ENCODE data around the gene SIVA1. TPM values are rescaled to one million over a fixed set of nuclear protein-coding genes. Genes with fewer than 3 reads are reported as not detected.

SIVA1 gene
- total and polyA plus RNA-seq, 2 of the 8 experiments (the other 6 are each of a cell fraction or from before 2014, with no cell fraction given), result 123 to 589 TPM

DNA sequence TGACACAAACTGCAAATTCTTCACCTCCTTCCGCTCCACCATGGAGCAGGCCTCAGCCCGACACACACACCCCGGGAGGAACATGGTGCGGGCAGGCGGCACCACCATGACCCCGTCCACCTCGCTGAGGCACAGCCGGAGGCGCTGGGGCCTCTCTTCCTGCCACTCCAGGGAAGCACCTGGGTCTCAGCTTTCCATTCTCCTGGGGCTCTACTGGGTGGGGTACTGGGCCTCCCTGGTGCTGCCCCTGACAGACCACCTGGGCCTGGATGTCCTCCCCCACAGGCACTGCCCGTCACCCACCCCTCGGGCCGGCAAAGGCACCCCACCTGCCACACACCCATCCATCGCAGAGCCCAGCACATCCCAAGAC lies 32.7 kb downstream of the SIVA1 start:
- no peak for FAIRE-seq

More for the DNA sequence above, 32.7 kb downstream of the SIVA1 start:
- H2AK5ac ChIP-seq (ENCODE audit: low read depth, low read length), result no peak overlapping the region
- H3K9me3 ChIP-seq (ENCODE audit: insufficient read depth in 2 of 2, low read depth in 1 of 2, low read length in 1 of 2), result no peaks in the 10 kb centered on the region
- no peak overlapping the region for H4K8ac ChIP-seq (ENCODE audit: extremely low read depth, insufficient read depth, low read length)
- H3K79me2 ChIP-seq (ENCODE audit: control insufficient read depth in 1 of 2, insufficient read depth in 2 of 2, low read length in 2 of 2), result no peaks in the 10 kb centered on the region
- H2BK12ac ChIP-seq (ENCODE audit: low read depth, low read length), result no peak overlapping the region
- no peak for TF ChIP-seq SIX5 (IDR thresholded peaks at IDR 0.05; ENCODE audit: low read depth, low read length)
- no peak for TF ChIP-seq FOSL1 (IDR thresholded peaks at IDR 0.05; ENCODE audit: insufficient read depth, low read depth, low read length)
- no peak for TF ChIP-seq BRCA1 (IDR thresholded peaks at IDR 0.05; ENCODE audit: low read depth, low read length)
- H3K4me3 ChIP-seq (ENCODE audit: extremely low read depth in 1 of 4, insufficient read depth in 2 of 4, low read depth in 3 of 4, low read length in 4 of 4), result no peak overlapping the region
- H2BK120ac ChIP-seq (replicated peaks; ENCODE audit: low read depth, low read length), result no peak overlapping the region
- no peaks in the 10 kb centered on the region for H3K23me2 ChIP-seq (ENCODE audit: low read depth, low read length)
- no peaks in the 10 kb centered on the region for H3K4me1 ChIP-seq (replicated peaks in 1 of 4; ENCODE audit: control insufficient read depth in 3 of 4, insufficient read depth in 4 of 4, low read length in 3 of 4)
- ChIA-PET POLR2A (ENCODE audit: partially characterized antibody) (interaction anchor here (1.0 to 1.2 kb wide), 2 partner anchors 36 to 79 kb away, joined by 3 read pairs; partner anchors contain the start of gene CEP170B), CTCF (ENCODE audit: partially characterized antibody) (interaction anchor here (0.9 to 4.0 kb wide), 2 partner anchors 16 to 111 kb away, joined by 3 to 28 read pairs; no protein-coding TSS in a partner anchor)
- no peak overlapping the region; the same call in 1 of the 2 replicates for H2BK5ac ChIP-seq (ENCODE audit: low read depth, low read length)
- no peak overlapping the region for H3K4me2 ChIP-seq (ENCODE audit: insufficient read depth in 1 of 2, low read depth in 2 of 2, low read length in 2 of 2)
- no peak overlapping the region for H3K9ac ChIP-seq (replicated peaks in 1 of 4; ENCODE audit: extremely low read depth in 1 of 4, low read depth in 3 of 4, low read length in 3 of 4)
- H3K4ac ChIP-seq (replicated peaks; ENCODE audit: insufficient read length, low read depth, low read length), result no peak overlapping the region
- no peak for DNase-seq (ENCODE audit: low read depth in 1 of 2, low spot score in 2 of 2)
- peaks cover 0 to 1% (median 0%) of the 10 kb centered on the region in 4 experiments; a peak in 2 of 8 replicates for H3K36me3 ChIP-seq (ENCODE audit: control insufficient read depth in 2 of 4, insufficient read depth in 4 of 4, low read length in 3 of 4)
- H3K23ac ChIP-seq (ENCODE audit: insufficient read length), result no peak overlapping the region
- no peak overlapping the region for H3K14ac ChIP-seq (ENCODE audit: insufficient read length)
- no peak overlapping the region for H2BK20ac ChIP-seq (ENCODE audit: low read length)
- WGBS, 2 experiments (ENCODE audit: extremely low coverage in 1 of 2, insufficient coverage in 1 of 2, insufficient read length in 1 of 2, insufficient replicate concordance in 2 of 2, low coverage in 1 of 2, low lambda C conversion rate in 2 of 2, missing lambda C conversion rate in 1 of 2), result 87% methylated on average over 5 of the region's 13 CpGs; no CpG with 5 or more reads in 1 of the 2 experiments
- no peaks in the 10 kb centered on the region; the same call in none of the 2 replicates for H3K79me1 ChIP-seq (ENCODE audit: low read depth, low read length)
- peaks cover 19 to 22% of the 10 kb centered on the region in 2 experiments for H4K20me1 ChIP-seq (replicated peaks in 1 of 2; ENCODE audit: control insufficient read depth in 1 of 2, insufficient read depth in 2 of 2, low read length in 2 of 2)
- no peak overlapping the region for H4K5ac ChIP-seq (ENCODE audit: insufficient read length, low read depth, low read length)
- H3K27me3 ChIP-seq (replicated peaks in 1 of 4; ENCODE audit: control insufficient read depth in 3 of 4, extremely low read depth in 1 of 4, insufficient read depth in 3 of 4, low read length in 3 of 4), result no peaks in the 10 kb centered on the region
- H2BK15ac ChIP-seq (ENCODE audit: low read length), result no peak overlapping the region
- no peak overlapping the region for H3K56ac ChIP-seq (replicated peaks; ENCODE audit: insufficient read length, low read depth, low read length)
- no peak overlapping the region for H4K91ac ChIP-seq (replicated peaks; ENCODE audit: insufficient read length, low read length)
- no peak overlapping the region for H3K18ac ChIP-seq (ENCODE audit: extremely low read depth, low read length)
- no peak overlapping the region for H3K27ac ChIP-seq (ENCODE audit: low read depth, low read length)
- no peak overlapping the region for H2AFZ ChIP-seq (ENCODE audit: low read length)
